Nephron (organoid): Measurements from ENCODE around the gene DDO.

Source experiments
- H3K27ac Mint-ChIP-seq, 3 experiments: 2 replicates each; pipeline ENCODE4 v1.8.0; 2020; ENCODE audit warnings: mixed read lengths in 3 of 3, mild to moderate bottlenecking in 2 of 3, moderate library complexity in 1 of 3
- H3K27me3 Mint-ChIP-seq: 2 replicates; pipeline ENCODE4 v1.8.0; 2021; ENCODE audit warnings: low read depth, mild to moderate bottlenecking, moderate library complexity, mixed read lengths
- H3K36me3 Mint-ChIP-seq: 2 replicates; pipeline ENCODE4 v1.8.0; 2020; ENCODE audit warnings: low read depth, mixed read lengths
- H3K4me1 Mint-ChIP-seq: 2 replicates; pipeline ENCODE4 v1.8.0; 2020; ENCODE audit warnings: mixed read lengths
- H3K4me3 Mint-ChIP-seq, 3 experiments: 2 replicates each; pipeline ENCODE4 v1.8.0; 2020; ENCODE audit warnings: mild to moderate bottlenecking in 3 of 3, mixed read lengths in 3 of 3, moderate library complexity in 2 of 3
- H3K9me3 Mint-ChIP-seq: 2 replicates; pipeline ENCODE4 v1.8.0; 2020; ENCODE audit warnings: mixed read lengths
- TF ChIP-seq, protein P1 (sequence below), 3 experiments: fragments of 200-600 bp; sonication (generic); IDR thresholded peaks; one replicate each; pipeline ENCODE4 v1.5.0; 2021; ENCODE audit warnings: antibody characterized with exemption in 3 of 3; ENCODE audit not compliant: unreplicated experiment in 3 of 3

Gene DDO

DNA sequence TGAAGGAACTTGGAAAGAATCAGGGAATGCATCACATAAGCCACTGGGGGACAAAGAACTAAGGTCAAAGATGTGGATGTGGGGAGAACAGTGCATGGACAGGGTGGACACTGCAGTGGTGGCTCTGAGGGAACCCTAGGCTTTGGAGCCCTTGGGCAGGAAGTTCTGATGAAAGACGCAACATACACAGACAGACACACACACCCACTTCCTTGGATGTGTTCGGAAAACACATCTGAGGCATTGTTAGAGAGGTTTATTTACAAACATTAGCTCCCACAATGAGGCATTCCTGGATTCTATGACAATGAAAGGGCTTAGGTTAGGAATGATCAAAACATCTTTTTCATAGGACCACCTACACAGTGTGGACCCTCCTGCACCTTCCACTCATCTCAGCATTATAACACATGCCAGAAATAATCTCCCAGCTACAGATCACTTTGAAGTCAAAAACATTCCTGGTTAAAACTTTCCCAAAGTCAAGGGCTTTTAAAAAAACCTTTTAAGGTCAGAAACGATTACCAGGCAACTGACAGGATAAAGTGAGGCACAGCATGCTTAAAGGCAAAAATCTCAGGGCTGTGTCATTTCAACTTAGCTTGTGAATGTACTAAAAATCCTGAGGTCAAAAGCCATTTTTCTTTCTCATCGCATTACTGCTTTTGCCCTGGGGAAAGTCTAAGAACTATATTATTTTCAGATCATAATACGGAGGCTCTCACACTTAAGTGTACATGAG is 50.8 kb downstream of the DDO start:
- peaks cover 17% of the 10 kb centered on the region for H3K4me1 Mint-ChIP-seq
- peak overlapping the region in 1 of 3 experiments; percentile 55 for H3K27ac Mint-ChIP-seq
- no peak overlapping the region for H3K4me3 Mint-ChIP-seq
- H3K36me3 Mint-ChIP-seq: no peaks in the 10 kb centered on the region
- H3K27me3 Mint-ChIP-seq: no peaks in the 10 kb centered on the region
- peaks cover 10% of the 10 kb centered on the region for H3K9me3 Mint-ChIP-seq
- TF ChIP-seq, protein P1, sequence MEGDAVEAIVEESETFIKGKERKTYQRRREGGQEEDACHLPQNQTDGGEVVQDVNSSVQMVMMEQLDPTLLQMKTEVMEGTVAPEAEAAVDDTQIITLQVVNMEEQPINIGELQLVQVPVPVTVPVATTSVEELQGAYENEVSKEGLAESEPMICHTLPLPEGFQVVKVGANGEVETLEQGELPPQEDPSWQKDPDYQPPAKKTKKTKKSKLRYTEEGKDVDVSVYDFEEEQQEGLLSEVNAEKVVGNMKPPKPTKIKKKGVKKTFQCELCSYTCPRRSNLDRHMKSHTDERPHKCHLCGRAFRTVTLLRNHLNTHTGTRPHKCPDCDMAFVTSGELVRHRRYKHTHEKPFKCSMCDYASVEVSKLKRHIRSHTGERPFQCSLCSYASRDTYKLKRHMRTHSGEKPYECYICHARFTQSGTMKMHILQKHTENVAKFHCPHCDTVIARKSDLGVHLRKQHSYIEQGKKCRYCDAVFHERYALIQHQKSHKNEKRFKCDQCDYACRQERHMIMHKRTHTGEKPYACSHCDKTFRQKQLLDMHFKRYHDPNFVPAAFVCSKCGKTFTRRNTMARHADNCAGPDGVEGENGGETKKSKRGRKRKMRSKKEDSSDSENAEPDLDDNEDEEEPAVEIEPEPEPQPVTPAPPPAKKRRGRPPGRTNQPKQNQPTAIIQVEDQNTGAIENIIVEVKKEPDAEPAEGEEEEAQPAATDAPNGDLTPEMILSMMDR (IDR thresholded peaks at IDR 0.05; ENCODE audit: unreplicated experiment in 3 of 3): no peak

DNA sequence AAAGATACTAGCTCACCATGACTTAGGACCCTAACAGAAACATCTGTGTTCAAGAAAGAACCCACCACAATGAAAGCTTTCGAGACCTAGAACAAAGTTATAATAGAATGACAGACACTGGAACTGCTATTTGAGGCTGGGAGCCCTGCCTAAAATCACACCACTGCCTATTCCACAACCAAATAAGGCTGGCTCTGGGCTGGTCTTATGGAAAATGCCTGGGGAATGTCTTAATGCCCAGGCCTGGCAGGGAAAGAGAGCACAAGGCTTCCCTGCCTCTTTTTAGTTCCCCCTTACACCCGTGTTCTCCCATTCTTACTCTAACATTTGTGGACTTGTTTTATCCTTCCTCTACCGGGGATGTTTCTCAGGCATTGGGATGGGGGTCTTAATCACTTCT is 51.6 kb downstream of the DDO start:
- H3K36me3 Mint-ChIP-seq: no peaks in the 10 kb centered on the region
- peaks cover 10% of the 10 kb centered on the region for H3K9me3 Mint-ChIP-seq
- no peak overlapping the region for H3K4me3 Mint-ChIP-seq
- H3K27ac Mint-ChIP-seq: no peak overlapping the region
- TF ChIP-seq, protein P1 (IDR thresholded peaks at IDR 0.05; ENCODE audit: unreplicated experiment in 3 of 3): no peak
- no peaks in the 10 kb centered on the region for H3K27me3 Mint-ChIP-seq
- peaks cover 25% of the 10 kb centered on the region for H3K4me1 Mint-ChIP-seq

GRCh38 chr6:110360676-110361075 is 54.7 kb downstream of the DDO start:
- Mint-ChIP-seq H3K36me3 (no peaks in the 10 kb centered on the region), H3K4me1 (peaks cover 41% of the 10 kb centered on the region), H3K27ac (peak overlapping the region; percentile 86 to 96 (median 86)), H3K9me3 (peaks cover 10% of the 10 kb centered on the region), H3K4me3 (peak overlapping the region in 2 of 3 experiments; percentile 23 to 66), H3K27me3 (peaks cover 3% of the 10 kb centered on the region)
- TF ChIP-seq, protein P1 (IDR thresholded peaks at IDR 0.05; ENCODE audit: unreplicated experiment in 3 of 3): no peak

GRCh38 chr6:110359556-110359955 is 55.8 kb downstream of the DDO start:
- peak overlapping the region; percentile 80 to 85 (median 84) for H3K4me3 Mint-ChIP-seq
- no peaks in the 10 kb centered on the region for H3K36me3 Mint-ChIP-seq

DNA sequence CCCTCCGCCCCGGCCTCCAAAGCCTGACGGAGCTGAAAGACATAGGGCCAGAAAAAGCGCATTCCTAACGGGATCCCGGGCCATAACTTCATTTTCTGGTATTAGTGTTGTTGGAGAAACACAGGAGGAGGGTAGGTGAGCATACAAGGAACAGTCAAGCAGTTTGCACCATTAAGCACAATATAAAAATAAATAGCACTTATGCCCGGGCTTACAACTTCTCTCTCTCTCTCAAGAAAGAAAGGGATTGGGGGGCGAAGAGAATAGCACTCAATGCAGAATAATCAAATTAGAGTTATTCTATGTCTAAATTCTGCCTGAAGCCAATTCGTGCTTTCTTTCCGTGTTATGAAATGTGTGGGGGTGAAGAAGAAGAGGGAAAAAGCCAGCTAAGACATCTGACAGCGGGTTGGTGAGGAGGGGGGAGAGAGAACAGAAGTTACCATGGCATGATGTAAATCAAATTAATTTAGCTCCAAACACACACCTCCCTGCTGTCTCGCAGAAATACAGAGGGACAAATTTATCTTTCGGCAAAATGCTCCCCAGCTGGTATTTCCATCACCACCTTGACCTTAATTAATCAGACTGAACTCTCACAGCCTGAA is 56.7 kb downstream of the DDO start:
- TF ChIP-seq, protein P1 (IDR thresholded peaks at IDR 0.05; ENCODE audit: unreplicated experiment in 3 of 3): no peak
- Mint-ChIP-seq H3K36me3 (no peaks in the 10 kb centered on the region), H3K27ac (peak overlapping the region; percentile 95 to 97 (median 96)), H3K4me3 (peak overlapping the region; percentile 80 to 85 (median 84)), H3K9me3 (peaks cover 10% of the 10 kb centered on the region), H3K4me1 (peaks cover 61% of the 10 kb centered on the region), H3K27me3 (peaks cover 3% of the 10 kb centered on the region)

More at GRCh38 chr6:110359556-110359955, 55.8 kb downstream of the DDO start:
- H3K4me1 Mint-ChIP-seq: peaks cover 52% of the 10 kb centered on the region
- H3K27me3 Mint-ChIP-seq: peaks cover 3% of the 10 kb centered on the region
- TF ChIP-seq, protein P1 (IDR thresholded peaks at IDR 0.05; ENCODE audit: unreplicated experiment in 3 of 3): no peak
- H3K27ac Mint-ChIP-seq: peak overlapping the region; percentile 95 to 97 (median 96)
- H3K9me3 Mint-ChIP-seq: peaks cover 10% of the 10 kb centered on the region
